NCI-H226 (cell line): Measurements from ENCODE around the gene MEGF10.

ENCODE experiments used
- DNase-seq: peaks from one replicate; pipeline ENCODE4 v3.0.0-alpha.2; 2015

Gene MEGF10

GRCh38 chr5:127418974-127419682 lies 128.5 kb downstream of the MEGF10 start:
- no peak for DNase-seq

GRCh38 chr5:127419683-127420257 lies 129.2 kb downstream of the MEGF10 start:
- DNase-seq = no peak

GRCh38 chr5:127420758-127421157 lies 130.2 kb downstream of the MEGF10 start:
- no peak for DNase-seq

GRCh38 chr5:127421471-127421870 lies 130.9 kb downstream of the MEGF10 start:
- DNase-seq = no peak

GRCh38 chr5:127423173-127423798 lies 132.7 kb downstream of the MEGF10 start:
- DNase-seq = no peak

- no peak for DNase-seq
Observed at GRCh38 chr5:127425037-127425436, 134.4 kb downstream of the MEGF10 start.

GRCh38 chr5:127425868-127426267 lies 135.3 kb downstream of the MEGF10 start:
- DNase-seq = no peak

- DNase-seq = no peak
Observed at GRCh38 chr5:127426661-127427060, 136.1 kb downstream of the MEGF10 start.

GRCh38 chr5:127428276-127428675 lies 137.7 kb downstream of the MEGF10 start:
- no peak for DNase-seq

GRCh38 chr5:127428748-127429147 lies 138.2 kb downstream of the MEGF10 start:
- no peak for DNase-seq

GRCh38 chr5:127429928-127430327 lies 139.3 kb downstream of the MEGF10 start:
- no peak for DNase-seq

GRCh38 chr5:127430627-127431026 lies 140.0 kb downstream of the MEGF10 start:
- DNase-seq = no peak

GRCh38 chr5:127431977-127432585 lies 141.5 kb downstream of the MEGF10 start:
- no peak for DNase-seq

- DNase-seq = no peak
Observed at GRCh38 chr5:127433526-127433925, 142.9 kb downstream of the MEGF10 start.

- DNase-seq = no peak
Observed at GRCh38 chr5:127434588-127434987, 144.0 kb downstream of the MEGF10 start.

GRCh38 chr5:127435821-127436220 lies 145.2 kb downstream of the MEGF10 start:
- no peak for DNase-seq

- no peak for DNase-seq
Observed at GRCh38 chr5:127439644-127440043, 149.0 kb downstream of the MEGF10 start.

- peak; percentile 19 for DNase-seq
Observed at GRCh38 chr5:127440831-127441230, 150.2 kb downstream of the MEGF10 start.

GRCh38 chr5:127441799-127442484 lies 151.3 kb downstream of the MEGF10 start:
- DNase-seq = no peak

GRCh38 chr5:127444171-127444570 lies 153.6 kb downstream of the MEGF10 start:
- no peak for DNase-seq

- DNase-seq = no peak
Observed at GRCh38 chr5:127445328-127445727, 154.7 kb downstream of the MEGF10 start.

GRCh38 chr5:127446626-127447025 lies 156.0 kb downstream of the MEGF10 start:
- no peak for DNase-seq

- no peak for DNase-seq
Observed at GRCh38 chr5:127447827-127448226, 157.2 kb downstream of the MEGF10 start.
